Measurements from ENCODE around the gene ARIH2. TPM values are rescaled to one million over a fixed set of nuclear protein-coding genes. Genes with fewer than 3 reads are reported as not detected.

ARIH2 gene
- total RNA-seq, 4 donors from 2014 or later: 37.4 to 102 (median 79.9) TPM

DNA sequence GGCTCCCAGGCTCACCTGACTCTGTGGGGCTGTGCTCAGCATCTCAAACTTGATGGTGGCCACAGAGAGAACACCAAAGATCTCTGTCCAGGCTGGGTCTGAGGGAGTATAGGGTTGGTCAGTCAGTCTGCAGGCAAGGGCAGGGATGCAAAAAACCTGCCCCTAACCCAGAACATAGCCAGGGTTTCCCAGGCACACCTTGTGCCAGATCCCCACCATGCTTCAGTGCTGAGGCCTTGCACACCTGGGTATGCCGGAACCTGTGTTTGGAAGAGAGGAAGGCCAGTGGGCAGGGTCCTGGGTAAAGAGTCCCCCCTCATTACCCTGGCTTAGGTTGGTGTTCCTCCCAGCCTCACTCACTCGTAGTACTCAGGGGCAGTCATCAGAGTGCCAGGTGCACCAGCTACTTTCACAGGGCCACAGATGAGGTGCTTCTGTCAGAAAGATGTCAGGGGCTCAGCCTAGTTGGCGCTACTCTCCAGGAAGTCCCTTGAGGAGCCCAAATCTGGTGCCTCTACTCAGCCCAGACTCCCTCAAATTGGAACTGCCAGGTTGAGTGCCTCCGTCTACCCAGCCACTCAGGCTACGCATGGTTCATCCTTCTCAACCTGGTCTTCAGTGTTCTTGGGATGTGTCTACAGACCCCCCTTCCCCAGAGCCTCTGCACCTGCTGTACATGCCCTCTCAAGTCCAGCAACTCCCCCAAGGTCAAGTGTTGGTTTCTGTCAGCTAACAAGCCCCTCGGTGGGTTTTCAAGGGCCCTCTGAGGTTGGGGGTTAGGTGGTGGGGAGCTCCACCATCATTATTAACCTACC lies 98.0 kb downstream of the ARIH2 start:
- DNase-seq: no peak
- Histone ChIP-seq H3K36me3 (no peaks in the 10 kb centered on the region), H3K4me3 (no peak overlapping the region), H3K9me3 (no peaks in the 10 kb centered on the region), H3K27ac (no peak overlapping the region), H3K27me3 (no peaks in the 10 kb centered on the region), H3K4me1 (peaks cover 0 to 14% of the 10 kb centered on the region in 2 donors)
- TF ChIP-seq, protein P1, sequence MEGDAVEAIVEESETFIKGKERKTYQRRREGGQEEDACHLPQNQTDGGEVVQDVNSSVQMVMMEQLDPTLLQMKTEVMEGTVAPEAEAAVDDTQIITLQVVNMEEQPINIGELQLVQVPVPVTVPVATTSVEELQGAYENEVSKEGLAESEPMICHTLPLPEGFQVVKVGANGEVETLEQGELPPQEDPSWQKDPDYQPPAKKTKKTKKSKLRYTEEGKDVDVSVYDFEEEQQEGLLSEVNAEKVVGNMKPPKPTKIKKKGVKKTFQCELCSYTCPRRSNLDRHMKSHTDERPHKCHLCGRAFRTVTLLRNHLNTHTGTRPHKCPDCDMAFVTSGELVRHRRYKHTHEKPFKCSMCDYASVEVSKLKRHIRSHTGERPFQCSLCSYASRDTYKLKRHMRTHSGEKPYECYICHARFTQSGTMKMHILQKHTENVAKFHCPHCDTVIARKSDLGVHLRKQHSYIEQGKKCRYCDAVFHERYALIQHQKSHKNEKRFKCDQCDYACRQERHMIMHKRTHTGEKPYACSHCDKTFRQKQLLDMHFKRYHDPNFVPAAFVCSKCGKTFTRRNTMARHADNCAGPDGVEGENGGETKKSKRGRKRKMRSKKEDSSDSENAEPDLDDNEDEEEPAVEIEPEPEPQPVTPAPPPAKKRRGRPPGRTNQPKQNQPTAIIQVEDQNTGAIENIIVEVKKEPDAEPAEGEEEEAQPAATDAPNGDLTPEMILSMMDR (IDR thresholded peaks at IDR 0.05): no peak
- no peak for TF ChIP-seq POLR2A (IDR thresholded peaks at IDR 0.05)
- intact Hi-C loops (cut with DNase I; ENCODE audit: low total_unique reads): no loop called here

DNA sequence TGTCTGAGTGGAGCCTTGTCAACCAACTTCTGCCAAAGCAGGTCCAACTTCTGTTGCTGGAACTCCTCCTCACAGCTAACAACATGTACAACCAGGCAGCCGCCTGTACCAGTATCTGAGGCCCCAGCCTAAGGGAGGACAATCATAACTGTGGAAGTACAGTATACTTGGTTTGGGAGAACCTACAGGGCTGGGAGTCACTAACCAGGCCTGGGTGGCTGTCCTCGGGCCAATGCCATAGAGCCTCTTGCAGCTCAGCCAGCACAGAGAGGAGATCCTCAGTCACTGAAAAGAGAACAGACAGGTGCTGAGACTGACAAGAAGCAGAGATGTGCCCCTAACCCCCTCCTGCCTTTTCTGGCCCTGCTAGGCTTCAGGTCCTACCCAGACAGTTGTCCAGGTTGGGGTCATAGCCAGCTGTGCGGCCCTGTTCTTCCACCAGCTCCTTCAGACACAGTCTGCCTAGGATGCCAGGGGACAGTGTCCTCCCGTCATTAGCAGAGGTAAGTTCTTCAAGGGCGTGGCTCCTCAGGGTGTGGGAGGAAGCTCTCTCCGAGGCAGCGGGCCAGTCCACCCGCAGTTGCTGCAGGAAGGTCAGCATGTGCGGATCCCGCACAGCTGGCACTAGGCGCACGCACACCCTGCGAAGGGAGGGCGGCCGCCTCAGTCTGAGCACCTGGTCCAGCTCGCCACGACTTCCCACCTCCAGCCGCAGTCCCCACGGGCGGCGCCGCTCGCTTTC lies 98.8 kb downstream of the ARIH2 start:
- no peak for DNase-seq
- peak overlapping the region in 1 of 2 donors; percentile 75 for H3K27ac ChIP-seq
- no peaks in the 10 kb centered on the region for H3K27me3 ChIP-seq
- H3K36me3 ChIP-seq: no peaks in the 10 kb centered on the region
- intact Hi-C loops (cut with DNase I; ENCODE audit: low total_unique reads): no loop called here
- TF ChIP-seq, protein P1 (IDR thresholded peaks at IDR 0.05): no peak
- TF ChIP-seq POLR2A (IDR thresholded peaks at IDR 0.05): no peak
- H3K4me3 ChIP-seq: peak overlapping the region; percentile 56 to 78
- H3K9me3 ChIP-seq: no peaks in the 10 kb centered on the region
- peaks cover 0 to 14% of the 10 kb centered on the region in 2 donors for H3K4me1 ChIP-seq

DNA sequence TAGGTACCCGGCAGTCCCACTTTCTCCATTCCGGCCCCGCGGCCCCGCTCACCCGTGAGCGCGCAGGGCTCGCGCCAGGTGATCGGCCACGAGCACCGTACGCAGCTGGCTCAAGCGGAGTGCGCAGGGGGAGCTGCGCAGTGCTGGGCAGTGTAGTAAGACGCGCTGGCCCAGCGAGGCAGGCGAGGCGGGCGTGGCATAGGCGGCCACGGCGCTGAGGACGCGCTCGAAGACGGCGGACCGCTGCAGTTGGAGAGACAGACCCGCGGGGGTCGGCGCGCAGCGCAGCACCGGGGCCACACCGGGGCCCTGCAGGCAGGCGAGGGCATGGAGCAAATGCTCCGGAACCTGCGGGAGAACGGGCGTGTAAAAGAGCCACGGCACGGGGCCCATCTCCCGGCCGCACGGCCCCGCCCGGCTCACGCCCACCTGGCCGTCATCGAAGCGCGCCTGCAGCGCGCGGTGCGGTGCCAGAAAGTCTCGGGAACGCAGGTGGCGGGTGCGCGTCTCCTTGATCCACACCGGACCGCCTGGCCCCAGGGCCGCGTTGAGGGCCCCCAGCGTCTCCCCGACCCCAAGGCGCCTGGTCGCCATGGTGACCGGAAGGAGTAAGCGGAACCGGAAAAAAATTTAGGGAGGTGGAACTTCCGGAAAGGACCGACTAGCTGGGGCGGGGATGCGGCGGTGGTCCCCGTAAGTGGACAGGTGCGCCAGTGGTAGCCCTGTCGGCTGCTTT lies 99.5 kb downstream of the ARIH2 start, which contains the start of gene DALRD3:
Gene DALRD3 (minus strand): TSS at position 610 of the 736 bp plus-strand sequence. CDS start 16 bp downstream, at position 594.
- intact Hi-C loops (cut with DNase I; ENCODE audit: low total_unique reads): no loop called here
- Histone ChIP-seq H3K4me3 (peak within 1 kb of the TSS; percentile 56 to 78), H3K27me3 (no peaks in the 10 kb centered on the region), H3K36me3 (no peaks in the 10 kb centered on the region), H3K9me3 (no peaks in the 10 kb centered on the region), H3K4me1 (peaks cover 0 to 14% of the 10 kb centered on the region in 2 donors), H3K27ac (peak within 1 kb of the TSS; percentile 75 to 76)
- DNase-seq: peak; percentile 61 to 62
- TF ChIP-seq, protein P1 (IDR thresholded peaks at IDR 0.05): peak in 1 of 4 experiments; percentile 18
- peak; percentile 4 to 52 for TF ChIP-seq POLR2A (IDR thresholded peaks at IDR 0.05)

DNA sequence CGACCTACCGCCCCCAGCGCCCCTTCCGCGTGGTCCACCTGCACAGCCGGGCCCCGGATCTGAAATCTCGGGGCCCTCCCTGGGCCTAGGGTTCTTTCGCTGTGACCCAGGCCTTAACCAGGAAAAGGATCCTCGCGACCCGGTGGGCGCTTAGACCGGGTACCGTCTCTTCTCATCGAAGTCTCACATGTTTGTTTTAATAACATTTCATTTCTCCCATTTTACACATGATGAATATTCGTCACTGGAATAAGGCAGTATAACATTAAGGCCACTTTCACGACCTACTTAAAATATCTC lies 100.0 kb downstream of the ARIH2 start:
- no peak for TF ChIP-seq POLR2A (IDR thresholded peaks at IDR 0.05)
- TF ChIP-seq, protein P1 (IDR thresholded peaks at IDR 0.05): no peak
- peak overlapping the region; percentile 56 to 78 for H3K4me3 ChIP-seq
- peak overlapping the region; percentile 75 to 76 for H3K27ac ChIP-seq
- no peaks in the 10 kb centered on the region for H3K27me3 ChIP-seq
- H3K36me3 ChIP-seq: no peaks in the 10 kb centered on the region
- DNase-seq: no peak
- no peaks in the 10 kb centered on the region for H3K9me3 ChIP-seq
- intact Hi-C loops (cut with DNase I; ENCODE audit: low total_unique reads): no loop called here
- peaks cover 0 to 14% of the 10 kb centered on the region in 2 donors for H3K4me1 ChIP-seq

Data from uterus (tissue), 4 donors.